HCT116 (cell line): Measurements from ENCODE around the gene ARNT2. TPM values are rescaled to one million over a fixed set of nuclear protein-coding genes. Genes with fewer than 3 reads are reported as not detected.

Experiments
- ATAC-seq: fragments of 200-7000 bp; cut with Tn5 transposase; 2 replicates; pipeline ENCODE4 v1.9.1; 2020; ENCODE audit warnings: mild to moderate bottlenecking, moderate library complexity
- BruUV-seq: library from RNA; stranded (reverse); fragments of 400-500 nt; replicated peaks from 2 replicates; lab custom pipeline; 2021; lab: Mats Ljungman, UMichigan
- CTCF ChIA-PET: fragments of 300-600 bp; sonication (Branson Sonifier 250); formaldehyde crosslinking; loops from one replicate; lab custom pipeline; 2021; ENCODE audit warnings: antibody characterized with exemption; lab: Charles Lee
- POLR2A ChIA-PET: fragments of 300-600, 350-600 bp; sonication (Branson Sonifier 250); formaldehyde crosslinking; loops from one replicate; lab custom pipeline; 2021; ENCODE audit warnings: antibody characterized with exemption; lab: Charles Lee
- RAD21 ChIA-PET, 2 experiments: fragments of 300-600 bp; sonication (Branson Sonifier 250); formaldehyde crosslinking; loops; one replicate each; lab custom pipeline; 2023; ENCODE audit warnings: low total read pairs in 2 of 2; ENCODE audit not compliant: uncharacterized antibody in 2 of 2, unreplicated experiment in 2 of 2, low non-redundant PET in 1 of 2; lab: Charles Lee
- DNase-seq: peaks from one replicate; pipeline ENCODE4 v3.0.0-alpha.2; 2010; ENCODE audit warnings: low read depth, low spot score
- H2AFZ ChIP-seq: fragments of 200-600 bp; shearing (Covaris generic), sonication (generic); 2 replicates; pipeline ENCODE4 v1.6.1; 2017; ENCODE audit warnings: low read depth, mixed run types, mixed read lengths, antibody characterized with exemption, low read length; ENCODE audit not compliant: poor library complexity, severe bottlenecking
- H3K27ac ChIP-seq: 2 replicates; pipeline ENCODE4 v1.5.1; 2012; ENCODE audit warnings: low read depth, low read length
- H3K27me3 ChIP-seq: fragments of 200-600 bp; sonication (generic); 2 replicates; pipeline ENCODE4 v1.6.1; 2016; ENCODE audit warnings: mixed run types, low read length, mixed read lengths; ENCODE audit not compliant: insufficient read depth
- H3K36me3 ChIP-seq, 2 experiments: fragments of 200-500 bp in 1 of 2; fragments of 200-600 bp in 1 of 2; sonication (Bioruptor generic) in 1 of 2; sonication (generic) in 1 of 2; 2 replicates each; pipeline versions ENCODE4 v1.5.1 to v1.6.1; 2014 to 2016; ENCODE audit warnings: low read length in 2 of 2, inconsistent platforms in 1 of 2, mixed read lengths in 1 of 2, mixed run types in 1 of 2; ENCODE audit not compliant: insufficient read depth in 2 of 2, control insufficient read depth in 1 of 2
- H3K4me1 ChIP-seq, 2 experiments: fragments of 200-600 bp in 1 of 2; sonication (generic) in 1 of 2; 2 replicates each; pipeline versions ENCODE4 v1.5.1 to v1.6.1; 2012 to 2017; ENCODE audit warnings: low read length in 2 of 2, inconsistent platforms in 1 of 2, mild to moderate bottlenecking in 1 of 2, mixed read lengths in 1 of 2, mixed run types in 1 of 2, moderate library complexity in 1 of 2; ENCODE audit not compliant: insufficient read depth in 2 of 2, control insufficient read depth in 1 of 2
- H3K4me2 ChIP-seq: fragments of 200-600 bp; sonication (generic); 2 replicates; pipeline ENCODE4 v1.6.1; 2017; ENCODE audit warnings: mixed run types, low read length, mixed read lengths
- H3K4me3 ChIP-seq, 2 experiments: fragments of 200-600 bp in 1 of 2; sonication (generic) in 1 of 2; replicated peaks in 1 of 2; 2 replicates each; pipeline ENCODE4 v1.5.1; 2011 to 2016; ENCODE audit warnings: low read length in 2 of 2, control low read depth in 1 of 2, low read depth in 1 of 2, mild to moderate bottlenecking in 1 of 2, mixed read lengths in 1 of 2, mixed run types in 1 of 2
- H3K79me2 ChIP-seq: fragments of 200-600 bp; sonication (generic); 2 replicates; pipeline ENCODE4 v1.6.1; 2017; ENCODE audit warnings: mild to moderate bottlenecking, mixed run types, low read length, moderate library complexity, mixed read lengths; ENCODE audit not compliant: insufficient read depth
- H3K9ac ChIP-seq: fragments of 200-600 bp; sonication (generic); 2 replicates; pipeline ENCODE4 v1.6.1; 2016; ENCODE audit warnings: low read length, mixed read lengths
- H3K9me2 ChIP-seq: fragments of 200-600 bp; sonication (generic), shearing (Covaris generic); 2 replicates; pipeline ENCODE4 v1.6.1; 2017; ENCODE audit warnings: mixed run types, mild to moderate bottlenecking, moderate library complexity; ENCODE audit not compliant: insufficient read depth
- H3K9me3 ChIP-seq, 2 experiments: fragments of 200-500 bp in 1 of 2; fragments of 200-600 bp in 1 of 2; sonication (Bioruptor generic) in 1 of 2; sonication (generic) in 1 of 2; 2 replicates each; pipeline ENCODE4 v1.6.1; 2014 to 2017; ENCODE audit warnings: low read length in 2 of 2, mixed read lengths in 2 of 2, inconsistent platforms in 1 of 2, low read depth in 1 of 2, mild to moderate bottlenecking in 1 of 2, mixed run types in 1 of 2, moderate library complexity in 1 of 2; ENCODE audit not compliant: control insufficient read depth in 1 of 2, insufficient read depth in 1 of 2
- H4K20me1 ChIP-seq: fragments of 200-600 bp; sonication (generic), shearing (Covaris generic); 2 replicates; pipeline ENCODE4 v1.6.1; 2017; ENCODE audit warnings: mixed run types, mild to moderate bottlenecking, moderate library complexity; ENCODE audit not compliant: insufficient read depth
- CEBPB ChIP-seq: IDR thresholded peaks from 2 replicates; pipeline ENCODE4 v1.6.1; 2012; ENCODE audit warnings: low read depth
- CTCF ChIP-seq, 3 experiments: fragments of 200-600 bp in 1 of 3; sonication (generic) in 1 of 3; IDR thresholded peaks in 2 of 3; conservative IDR thresholded peaks in 1 of 3; 2 replicates each; pipeline ENCODE4 v1.5.1; 2012 to 2017; ENCODE audit warnings: low read depth in 2 of 3, low read length in 2 of 3, antibody characterized with exemption in 1 of 3, borderline replicate concordance in 1 of 3, control low read depth in 1 of 3, mild to moderate bottlenecking in 1 of 3, mixed read lengths in 1 of 3, mixed run types in 1 of 3, moderate library complexity in 1 of 3; ENCODE audit not compliant: insufficient read depth in 1 of 3
- EZH2phosphoT487 ChIP-seq: fragments of 200-600 bp; IDR thresholded peaks from 2 replicates; pipeline ENCODE4 v1.6.1; 2018; ENCODE audit warnings: antibody characterized with exemption, borderline replicate concordance
- FOSL1 ChIP-seq: IDR thresholded peaks from 2 replicates; pipeline ENCODE4 v1.6.1; 2012; ENCODE audit warnings: low read depth
- JUND ChIP-seq: IDR thresholded peaks from 2 replicates; pipeline ENCODE4 v1.6.1; 2012
- POLR2A ChIP-seq: IDR thresholded peaks from 2 replicates; pipeline ENCODE4 v1.7.0; 2011; ENCODE audit warnings: borderline replicate concordance; ENCODE audit not compliant: insufficient read depth, insufficient read length; ENCODE audit errors: extremely low read depth
- RAD21 ChIP-seq: IDR thresholded peaks from 2 replicates; pipeline ENCODE4 v1.6.1; 2012; ENCODE audit warnings: low read depth, mild to moderate bottlenecking
- SIN3A ChIP-seq: IDR thresholded peaks from 2 replicates; pipeline ENCODE4 v1.6.1; 2012; ENCODE audit warnings: low read depth
- SP1 ChIP-seq: IDR thresholded peaks from 2 replicates; pipeline ENCODE4 v1.6.1; 2012; ENCODE audit warnings: low read depth
- SRF ChIP-seq: IDR thresholded peaks from 2 replicates; pipeline ENCODE4 v1.6.1; 2012; ENCODE audit warnings: low read depth
- TCF7L2 ChIP-seq: IDR thresholded peaks from 2 replicates; pipeline ENCODE4 v1.7.0; 2011; ENCODE audit warnings: borderline replicate concordance, inconsistent platforms; ENCODE audit not compliant: insufficient read depth, insufficient read length; ENCODE audit errors: extremely low read depth
- YY1 ChIP-seq: IDR thresholded peaks from 2 replicates; pipeline ENCODE4 v1.6.1; 2011; ENCODE audit warnings: low read length, low read depth, moderate library complexity, mild to moderate bottlenecking; ENCODE audit not compliant: insufficient replicate concordance; ENCODE audit errors: extremely low read depth
- ZBTB33 ChIP-seq: IDR thresholded peaks from 2 replicates; pipeline ENCODE4 v1.6.1; 2011; ENCODE audit warnings: mild to moderate bottlenecking, low read length, moderate library complexity; ENCODE audit not compliant: insufficient replicate concordance; ENCODE audit errors: extremely low read depth
- ZFX ChIP-seq: fragments of 450-650 bp; IDR thresholded peaks from 2 replicates; pipeline ENCODE4 v1.6.1; 2017
- ZNF274 ChIP-seq: fragments of 200-500 bp; sonication (Bioruptor generic); IDR thresholded peaks from 2 replicates; pipeline ENCODE4 v1.6.1; 2014; ENCODE audit warnings: mild to moderate bottlenecking, low read depth, low read length, inconsistent platforms
- intact Hi-C: fragments of 100-400 bp; cut with micrococcal nuclease; formaldehyde crosslinking; loops from 2 replicates; pipeline ENCODE4 v1.10.0; 2022
- total RNA-seq: library from RNA; stranded (reverse); gene quantifications from one replicate; pipeline ENCODE4 v1.2.1, GENCODE V29; 2021; ENCODE audit not compliant: unreplicated experiment

The ARNT2 gene
- total RNA-seq, 1 experiment from 2014 or later, result 3.0 TPM

DNA sequence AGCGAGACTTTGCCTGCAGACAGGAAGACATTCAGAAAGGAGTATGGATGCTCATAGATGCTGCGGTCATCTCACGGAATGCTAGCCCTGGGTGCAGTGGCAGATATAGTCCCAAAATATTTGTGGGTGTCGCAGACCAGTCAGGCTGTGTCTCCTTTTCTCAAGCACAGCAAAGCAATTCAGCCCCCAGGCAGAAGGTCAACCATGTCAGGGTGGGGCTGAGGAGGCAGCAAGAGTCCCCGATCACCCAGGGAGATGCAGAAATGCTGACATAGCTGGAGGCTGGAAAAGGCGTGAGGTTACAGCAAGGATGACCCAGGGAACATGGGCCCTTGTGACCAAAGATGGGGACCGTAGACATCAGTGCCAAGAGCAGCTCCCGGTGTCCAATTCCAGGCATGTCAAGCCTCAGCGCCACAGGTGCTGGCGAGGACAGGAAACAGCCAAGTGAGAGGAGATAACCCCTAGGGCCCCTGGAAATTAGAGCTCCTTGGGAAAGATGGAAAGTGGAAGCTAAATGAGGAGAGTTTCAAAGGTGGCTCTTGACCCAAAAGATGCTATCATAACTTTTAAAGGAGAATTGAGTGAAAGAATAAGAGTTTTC is 209.7 kb downstream of the ARNT2 start:
- H3K27me3 ChIP-seq, result no peaks in the 10 kb centered on the region
- no peak overlapping the region for H3K4me3 ChIP-seq
- no peaks in the 10 kb centered on the region for H3K9me3 ChIP-seq
- no peak overlapping the region for H3K9ac ChIP-seq
- no peak for ATAC-seq
- no peaks in the 10 kb centered on the region for H3K36me3 ChIP-seq
- ChIA-PET RAD21 (no interaction called here), CTCF (no interaction called here), POLR2A (no interaction called here)
- peaks cover 0 to 7% of the 10 kb centered on the region in 2 experiments; a peak in 1 of 4 replicates for H3K4me1 ChIP-seq
- no peak for DNase-seq
- H3K4me2 ChIP-seq, result no peak overlapping the region
- no TSS peak for BruUV-seq
- H3K9me2 ChIP-seq, result no peaks in the 10 kb centered on the region
- no peaks in the 10 kb centered on the region for H4K20me1 ChIP-seq
- intact Hi-C loops, result no loop called here
- no peaks in the 10 kb centered on the region for H3K79me2 ChIP-seq
- TF ChIP-seq JUND, result no peak
- no peak for TF ChIP-seq EZH2phosphoT487
- TF ChIP-seq FOSL1, result no peak
- TF ChIP-seq SIN3A, result no peak
- TF ChIP-seq CTCF (IDR thresholded peaks at IDR 0.05 in 2 of 3, conservative IDR thresholded peaks at IDR 0.05 in 1 of 3; ENCODE audit: borderline replicate concordance in 1 of 3, insufficient read depth in 1 of 3, low read depth in 2 of 3, low read length in 2 of 3), result no peak
- no peak for TF ChIP-seq RAD21
- TF ChIP-seq SP1, result no peak
- TF ChIP-seq CEBPB, result no peak
- no peak for TF ChIP-seq POLR2A
- no peak for TF ChIP-seq TCF7L2
- no peak for TF ChIP-seq SRF
- TF ChIP-seq YY1, result no peak
- TF ChIP-seq ZBTB33, result no peak
- TF ChIP-seq ZFX, result no peak
- TF ChIP-seq ZNF274, result no peak
- no peak overlapping the region for H2AFZ ChIP-seq
- no peak overlapping the region for H3K27ac ChIP-seq
